ENCODE results near the gene SERPINB12. TPM values are rescaled to one million over a fixed set of nuclear protein-coding genes. Genes with fewer than 3 reads are reported as not detected.

The SERPINB12 gene
- total RNA-seq, 2 experiments from 2014 or later = not detected

- H3K4me3 ChIP-seq (ENCODE audit: low read depth, low read length, poor library complexity, severe bottlenecking) = no peak overlapping the region
- H3K9me3 ChIP-seq (ENCODE audit: low read length) = no peaks in the 10 kb centered on the region
- ChIA-PET POLR2A (interaction anchor here (0.8 kb wide), 1 partner anchor 21 kb away, joined by 5 read pairs; no protein-coding TSS in a partner anchor), CTCF (ENCODE audit: unreplicated experiment) (no interaction called here)
- no peaks in the 10 kb centered on the region for H3K79me2 ChIP-seq (ENCODE audit: insufficient read depth, low read depth, low read length)
- intact Hi-C loops (cut with micrococcal nuclease; ENCODE audit: unreplicated experiment) = no loop called here
- H3K4me1 ChIP-seq (ENCODE audit: insufficient read depth, low read length, poor library complexity, severe bottlenecking) = no peaks in the 10 kb centered on the region
- no peaks in the 10 kb centered on the region for H3K36me3 ChIP-seq (ENCODE audit: insufficient read depth, low read length)
- no peak for DNase-seq (ENCODE audit: low spot score)
- no peaks in the 10 kb centered on the region for H4K20me1 ChIP-seq (ENCODE audit: insufficient read depth, low read length)
- H3K27ac ChIP-seq (ENCODE audit: low read depth, low read length, poor library complexity, severe bottlenecking) = no peak overlapping the region
- no TSS peak for BruUV-seq (replicated peaks)
- H3K4me2 ChIP-seq (ENCODE audit: low read length) = no peak overlapping the region
- TF ChIP-seq EZH2phosphoT487 (IDR thresholded peaks at IDR 0.05; ENCODE audit: borderline replicate concordance, low read depth, low read length) = no peak
- no peak for TF ChIP-seq CTCF (conservative IDR thresholded peaks at IDR 0.05; ENCODE audit: low read length)
- no peaks in the 10 kb centered on the region for H3K9me2 ChIP-seq (ENCODE audit: insufficient read depth, low read length)
- H2AFZ ChIP-seq (ENCODE audit: low read length) = no peak overlapping the region
These were observed 61.2 kb downstream of the SERPINB12 start for GRCh38 chr18:63603355-63603754.

GRCh38 chr18:63603772-63604171 lies 61.6 kb downstream of the SERPINB12 start:
- no peak overlapping the region for H3K4me2 ChIP-seq (ENCODE audit: low read length)
- BruUV-seq (replicated peaks) = no TSS peak
- intact Hi-C loops (cut with micrococcal nuclease; ENCODE audit: unreplicated experiment) = no loop called here
- no peak for DNase-seq (ENCODE audit: low spot score)
- H3K9me3 ChIP-seq (ENCODE audit: low read length) = no peaks in the 10 kb centered on the region
- no peaks in the 10 kb centered on the region for H3K79me2 ChIP-seq (ENCODE audit: insufficient read depth, low read depth, low read length)
- ChIA-PET CTCF (ENCODE audit: unreplicated experiment) (no interaction called here), POLR2A (interaction anchor here (0.8 kb wide), 1 partner anchor 21 kb away, joined by 5 read pairs; no protein-coding TSS in a partner anchor)
- no peak overlapping the region for H3K4me3 ChIP-seq (ENCODE audit: low read depth, low read length, poor library complexity, severe bottlenecking)
- no peak overlapping the region for H3K27ac ChIP-seq (ENCODE audit: low read depth, low read length, poor library complexity, severe bottlenecking)
- H3K36me3 ChIP-seq (ENCODE audit: insufficient read depth, low read length) = no peaks in the 10 kb centered on the region
- no peak for TF ChIP-seq CTCF (conservative IDR thresholded peaks at IDR 0.05; ENCODE audit: low read length)
- TF ChIP-seq EZH2phosphoT487 (IDR thresholded peaks at IDR 0.05; ENCODE audit: borderline replicate concordance, low read depth, low read length) = no peak
- no peaks in the 10 kb centered on the region for H4K20me1 ChIP-seq (ENCODE audit: insufficient read depth, low read length)
- no peaks in the 10 kb centered on the region for H3K9me2 ChIP-seq (ENCODE audit: insufficient read depth, low read length)
- H2AFZ ChIP-seq (ENCODE audit: low read length) = no peak overlapping the region
- H3K4me1 ChIP-seq (ENCODE audit: insufficient read depth, low read length, poor library complexity, severe bottlenecking) = no peaks in the 10 kb centered on the region

GRCh38 chr18:63604791-63605567 lies 62.8 kb downstream of the SERPINB12 start:
- CTCF ChIA-PET (ENCODE audit: unreplicated experiment) = no interaction called here
- no TSS peak for BruUV-seq (replicated peaks)
- POLR2A ChIA-PET = no interaction called here
- Histone ChIP-seq H3K9me2 (ENCODE audit: insufficient read depth, low read length) (no peaks in the 10 kb centered on the region), H3K4me3 (ENCODE audit: low read depth, low read length, poor library complexity, severe bottlenecking) (no peak overlapping the region), H3K79me2 (ENCODE audit: insufficient read depth, low read depth, low read length) (no peaks in the 10 kb centered on the region), H3K4me2 (ENCODE audit: low read length) (no peak overlapping the region), H3K9me3 (ENCODE audit: low read length) (no peaks in the 10 kb centered on the region), H3K36me3 (ENCODE audit: insufficient read depth, low read length) (no peaks in the 10 kb centered on the region), H3K27ac (ENCODE audit: low read depth, low read length, poor library complexity, severe bottlenecking) (no peak overlapping the region), H3K4me1 (ENCODE audit: insufficient read depth, low read length, poor library complexity, severe bottlenecking) (no peaks in the 10 kb centered on the region), H4K20me1 (ENCODE audit: insufficient read depth, low read length) (no peaks in the 10 kb centered on the region), H2AFZ (ENCODE audit: low read length) (no peak overlapping the region)
- intact Hi-C loops (cut with micrococcal nuclease; ENCODE audit: unreplicated experiment) = no loop called here
- no peak for TF ChIP-seq CTCF (conservative IDR thresholded peaks at IDR 0.05; ENCODE audit: low read length)
- no peak for TF ChIP-seq EZH2phosphoT487 (IDR thresholded peaks at IDR 0.05; ENCODE audit: borderline replicate concordance, low read depth, low read length)
- no peak for DNase-seq (ENCODE audit: low spot score)

Measured in OCI-LY7 (cell line).